GM19463 (cell line): ENCODE results near the gene ERN1.

Experiments
- ATAC-seq: cut with Tn5 transposase; IDR thresholded peaks from one replicate; pipeline ENCODE4 v1.9.1; 2021; ENCODE audit warnings: mild to moderate bottlenecking, moderate library complexity; ENCODE audit not compliant: unreplicated experiment

The ERN1 gene

GRCh38 chr17:64064331-64064730 is 65.6 kb downstream of the ERN1 start:
- no peak for ATAC-seq

GRCh38 chr17:64063766-64064224 is 66.1 kb downstream of the ERN1 start:
- no peak for ATAC-seq

GRCh38 chr17:64063088-64063487 is 66.9 kb downstream of the ERN1 start:
- ATAC-seq: no peak

- ATAC-seq: peak; percentile 55
Observed at GRCh38 chr17:64061178-64061898, 68.6 kb downstream of the ERN1 start.

- no peak for ATAC-seq
Observed at GRCh38 chr17:64060331-64060730, 69.6 kb downstream of the ERN1 start.

DNA sequence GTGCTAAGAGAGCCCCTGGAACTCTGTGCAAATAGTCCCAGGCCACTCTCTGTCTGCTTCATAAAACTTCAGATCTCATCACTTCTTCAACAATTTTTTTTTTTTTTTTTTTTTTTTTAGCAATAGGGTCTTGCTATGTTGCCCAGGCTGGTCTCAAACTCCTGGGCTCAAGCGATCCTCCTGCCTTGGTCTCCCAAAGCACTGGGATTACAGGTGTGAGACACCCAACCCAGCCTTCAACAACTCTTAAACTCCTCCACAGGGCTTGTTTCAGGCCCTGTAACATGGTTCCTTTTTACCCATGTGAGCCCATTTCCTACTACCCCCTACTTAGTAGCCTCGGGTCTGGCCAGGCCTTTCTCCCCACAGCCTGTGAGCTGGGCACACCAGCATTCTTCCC is 70.2 kb downstream of the ERN1 start:
- ATAC-seq: no peak

- ATAC-seq: no peak
Observed at GRCh38 chr17:64058621-64059020, 71.3 kb downstream of the ERN1 start.

GRCh38 chr17:64057701-64058263 is 72.2 kb downstream of the ERN1 start:
- ATAC-seq: no peak

GRCh38 chr17:64056269-64057005 is 73.5 kb downstream of the ERN1 start:
- peak; percentile 62 for ATAC-seq

DNA sequence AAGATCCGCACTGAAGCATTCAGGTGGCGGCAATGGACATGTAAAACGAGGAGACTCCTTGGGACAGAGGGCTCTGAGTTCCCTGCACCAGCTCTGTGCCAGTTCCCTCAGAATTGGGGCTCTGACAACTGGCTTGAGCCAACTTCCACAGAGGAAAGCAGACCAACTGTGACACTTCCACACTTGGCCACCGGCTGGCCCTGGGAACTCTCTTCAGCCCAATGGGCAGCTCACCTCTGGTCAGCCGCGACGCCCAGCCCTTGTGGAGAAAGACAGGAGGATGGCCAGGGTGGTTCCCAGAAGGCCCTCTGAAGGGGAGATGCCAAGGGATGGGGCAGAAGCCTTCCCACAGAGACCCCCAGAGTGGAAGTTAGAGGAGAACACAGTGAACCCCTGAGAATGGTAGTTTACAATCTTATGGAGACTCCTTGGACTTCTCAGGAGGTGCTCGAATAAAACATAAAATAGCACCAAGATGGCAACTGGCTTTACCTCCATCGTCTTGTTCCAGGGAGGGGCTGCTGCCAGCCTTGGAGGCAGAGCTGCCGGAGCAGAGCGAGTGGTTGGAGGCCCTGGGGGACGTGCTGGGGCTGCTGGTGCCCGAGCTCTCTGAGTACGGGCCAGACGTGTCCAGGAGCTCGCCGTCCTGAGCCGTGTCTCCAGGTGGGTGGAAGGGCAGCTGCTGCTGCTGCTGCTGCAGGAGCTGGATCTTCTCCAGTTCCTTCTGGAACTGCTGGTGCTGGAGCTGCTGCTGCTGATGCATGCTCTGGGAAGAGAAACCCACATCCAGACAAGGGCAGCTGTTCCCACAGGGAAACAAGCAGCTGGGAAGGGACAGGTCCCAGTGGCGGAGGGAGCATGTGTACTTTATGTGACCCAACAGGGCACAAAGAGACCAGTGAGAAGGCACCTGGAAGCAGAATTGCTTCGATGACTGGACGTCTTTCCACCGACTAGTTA is 74.5 kb downstream of the ERN1 start:
- ATAC-seq: no peak

GRCh38 chr17:64054304-64054703 is 75.6 kb downstream of the ERN1 start:
- ATAC-seq: no peak

- no peak for ATAC-seq
Observed at GRCh38 chr17:64053101-64053500, 76.8 kb downstream of the ERN1 start.

DNA sequence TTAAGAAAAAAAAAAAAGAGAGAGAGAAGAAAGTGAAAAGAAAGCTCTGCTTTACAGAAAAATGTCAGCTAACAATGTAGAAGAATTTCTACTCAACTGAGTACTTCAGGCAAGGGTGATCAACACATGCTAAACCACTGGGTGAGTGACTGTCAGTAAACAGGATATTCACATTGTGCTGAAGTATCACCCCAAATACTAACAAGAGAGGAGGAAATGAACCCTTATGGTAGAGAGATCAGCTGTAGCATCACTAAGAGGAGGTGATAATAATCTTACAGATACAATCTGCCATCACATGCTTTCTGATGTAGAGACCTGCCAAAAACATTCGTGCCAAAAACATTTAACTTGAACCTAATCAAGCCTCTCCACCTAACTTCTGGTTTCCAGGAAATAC is 78.8 kb downstream of the ERN1 start:
- no peak for ATAC-seq

DNA sequence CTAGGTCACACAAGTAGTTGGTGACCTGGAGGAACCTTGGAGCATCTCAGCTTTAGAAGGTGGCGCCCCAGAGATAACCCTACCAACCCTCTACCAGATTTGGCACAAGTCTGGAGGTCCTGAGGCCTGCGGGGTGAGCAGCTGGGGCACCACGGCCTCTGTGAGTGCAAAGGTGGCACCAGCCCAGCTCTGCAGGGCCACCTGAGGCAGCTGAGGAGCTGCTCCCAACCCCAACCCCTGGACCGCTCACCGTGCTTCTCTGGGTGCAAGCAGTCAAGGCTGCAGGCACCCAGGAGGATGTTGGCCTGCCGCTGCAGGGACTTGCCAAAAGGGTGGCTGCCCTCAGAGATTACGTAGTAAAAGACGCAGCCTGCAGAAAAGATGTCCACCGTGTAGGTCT is 81.1 kb downstream of the ERN1 start:
- ATAC-seq: no peak

DNA sequence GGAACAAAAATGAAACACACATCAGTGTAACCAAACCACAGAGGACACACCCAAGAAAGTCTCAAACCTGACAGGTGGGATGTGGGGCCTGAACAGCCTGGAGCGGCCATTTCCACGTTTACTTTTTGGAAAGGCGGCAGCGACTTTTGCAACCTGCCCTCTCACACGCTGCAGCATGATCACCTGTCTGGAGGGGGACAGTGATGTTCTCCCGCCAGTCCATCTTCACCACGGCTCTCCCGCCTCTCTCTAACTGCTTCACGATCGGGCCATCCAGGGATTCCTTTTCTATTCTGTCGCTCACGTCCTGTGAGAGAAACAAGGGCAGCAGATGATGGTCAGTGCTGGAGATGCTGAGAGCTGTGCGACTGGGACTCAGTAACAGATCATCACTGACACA is 84.8 kb downstream of the ERN1 start:
- no peak for ATAC-seq

DNA sequence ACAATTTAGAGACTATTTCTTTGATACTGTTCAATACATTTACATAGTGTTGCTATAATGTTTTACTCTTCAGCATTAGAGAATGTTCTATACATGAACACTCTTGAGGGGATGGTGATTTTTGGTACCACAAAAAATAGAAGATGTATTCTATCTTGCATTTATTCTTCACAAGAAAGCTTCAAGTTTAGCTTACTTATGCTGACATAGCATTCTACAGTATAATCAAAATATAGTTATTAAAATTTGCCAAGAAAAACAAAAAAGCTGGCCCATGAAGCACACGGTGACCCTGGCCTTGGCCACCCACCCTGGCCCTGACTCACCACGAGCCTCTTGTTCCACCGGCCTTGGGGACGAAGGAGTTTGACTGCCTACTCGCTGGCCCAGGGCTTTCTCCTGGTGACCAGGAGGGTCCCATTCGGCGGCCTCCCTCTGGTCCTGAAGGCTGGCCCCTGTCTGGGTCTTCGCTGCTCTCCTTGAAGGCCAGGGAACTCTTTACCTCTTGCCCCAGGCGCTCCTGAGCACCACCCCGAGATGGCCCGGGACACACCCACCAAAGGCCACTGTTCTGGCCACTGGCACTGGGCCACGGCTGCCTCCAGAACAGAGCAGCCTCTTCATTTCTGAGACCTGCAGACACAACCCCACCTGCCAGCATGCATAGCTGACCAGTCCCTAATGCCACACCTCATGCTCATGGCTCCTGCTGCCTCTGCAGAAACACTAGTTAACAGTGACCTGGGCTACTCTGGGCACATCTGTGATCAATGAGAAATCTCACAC is 87.1 kb downstream of the ERN1 start:
- ATAC-seq: no peak

DNA sequence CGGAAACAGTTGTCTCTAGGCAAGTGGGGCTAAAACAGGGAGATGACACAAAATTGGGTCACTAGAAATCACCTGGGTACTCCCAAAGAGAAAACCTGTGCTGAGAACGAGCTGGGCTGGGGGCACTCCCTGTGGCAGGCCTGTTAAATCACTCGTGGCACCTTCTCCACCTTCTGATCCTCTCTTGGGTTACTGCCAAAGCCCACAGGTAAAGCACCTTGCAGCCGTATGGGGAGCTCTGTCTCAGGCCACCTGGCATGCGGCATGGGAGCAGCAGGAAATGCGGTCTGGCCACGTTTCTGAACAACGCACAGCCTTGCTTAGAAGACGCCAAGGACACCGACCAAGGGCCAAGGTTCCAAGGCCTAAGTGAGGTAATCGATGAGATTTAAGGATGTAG is 88.0 kb downstream of the ERN1 start:
- no peak for ATAC-seq

- ATAC-seq: no peak
Observed at GRCh38 chr17:64040206-64040605, 89.7 kb downstream of the ERN1 start.

DNA sequence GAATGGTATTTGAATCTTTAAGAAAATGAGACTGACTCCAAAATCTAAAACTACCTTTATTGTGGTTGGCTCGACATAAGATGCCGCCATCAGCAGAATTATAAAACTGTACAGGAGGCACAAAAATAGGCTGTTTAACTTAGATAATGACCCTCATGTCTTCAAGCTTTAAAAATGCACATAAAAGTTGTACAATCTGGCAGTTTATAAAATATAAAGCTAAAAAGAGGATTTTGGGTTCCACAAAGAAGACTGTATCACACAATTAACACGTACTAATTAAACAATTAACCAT is 90.9 kb downstream of the ERN1 start:
- ATAC-seq: no peak

DNA sequence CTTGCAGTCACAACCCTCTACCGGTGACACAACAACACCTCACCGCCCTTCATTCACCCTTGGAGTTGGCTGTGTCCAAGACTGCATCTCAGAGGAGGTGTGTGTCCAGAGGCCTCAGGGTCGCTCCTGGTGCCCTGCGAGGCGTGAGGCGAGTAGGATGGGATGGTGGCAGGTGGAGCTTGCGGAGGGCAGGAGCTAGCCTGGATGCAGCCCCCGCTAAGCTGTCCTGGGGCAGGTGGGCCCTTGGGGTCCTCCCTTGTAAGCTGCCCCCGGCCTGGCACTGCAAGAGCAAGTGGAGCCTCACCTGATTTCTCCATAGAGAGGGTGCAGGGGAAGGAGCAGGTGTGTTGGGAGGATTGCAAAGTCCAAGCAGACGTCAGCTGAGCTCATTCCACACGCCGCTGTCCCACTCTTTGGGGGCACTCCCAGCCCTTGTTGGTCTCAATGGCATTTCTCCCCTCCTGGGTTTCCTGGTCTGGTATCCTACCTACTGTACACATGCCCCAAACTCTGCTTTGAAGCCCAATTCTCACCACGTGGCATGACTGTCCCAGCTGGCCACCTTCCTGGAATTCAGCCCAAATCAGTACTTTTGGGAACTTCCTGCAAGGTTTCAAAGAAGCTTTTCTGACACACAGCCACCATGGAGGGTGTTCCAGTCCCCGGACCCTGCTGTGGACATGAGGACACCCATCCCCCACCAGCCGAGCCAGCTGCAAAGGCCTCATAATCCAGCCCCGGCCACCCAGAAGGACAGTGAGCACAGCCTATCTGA is 91.4 kb downstream of the ERN1 start:
- ATAC-seq: no peak
